ENCODE results near the gene ADK.
"Not testable (repeated sequence)": the region's sequence is repeated elsewhere in the genome, so short reads cannot be mapped to it uniquely, and the experiment has no call there.

ADK gene

GRCh38 chr10:74433595-74433956 lies 282.6 kb downstream of the ADK start:
- DNase-seq, result no peak

- no peak for DNase-seq
Measured at GRCh38 chr10:74433993-74434392, 283.0 kb downstream of the ADK start.

GRCh38 chr10:74434547-74434946 lies 283.5 kb downstream of the ADK start:
- no peak for DNase-seq

- DNase-seq, result no peak
Measured at GRCh38 chr10:74436523-74437170, 285.6 kb downstream of the ADK start.

- DNase-seq, result no peak
Measured at GRCh38 chr10:74437822-74438221, 286.8 kb downstream of the ADK start.

GRCh38 chr10:74439213-74439612 lies 288.2 kb downstream of the ADK start:
- DNase-seq, result no peak

GRCh38 chr10:74445493-74445892 lies 294.5 kb downstream of the ADK start:
- no peak for DNase-seq

GRCh38 chr10:74450602-74451001 lies 299.6 kb downstream of the ADK start:
- DNase-seq, result no peak

- DNase-seq, result no peak
Measured at GRCh38 chr10:74451127-74451829, 300.3 kb downstream of the ADK start.

- DNase-seq, result no peak
Measured at GRCh38 chr10:74453169-74453568, 302.1 kb downstream of the ADK start.

GRCh38 chr10:74457478-74457877 lies 306.5 kb downstream of the ADK start:
- not testable (repeated sequence) for DNase-seq

GRCh38 chr10:74460812-74461211 lies 309.8 kb downstream of the ADK start:
- DNase-seq, result no peak

GRCh38 chr10:74474022-74474713 lies 323.1 kb downstream of the ADK start:
- DNase-seq, result no peak

GRCh38 chr10:74476162-74476706 lies 325.2 kb downstream of the ADK start:
- DNase-seq, result not testable (repeated sequence)

- no peak for DNase-seq
Measured at GRCh38 chr10:74480778-74481177, 329.8 kb downstream of the ADK start.

GRCh38 chr10:74483356-74483755 lies 332.3 kb downstream of the ADK start:
- DNase-seq, result no peak

GRCh38 chr10:74485283-74485682 lies 334.3 kb downstream of the ADK start:
- DNase-seq, result no peak

GRCh38 chr10:74486659-74487058 lies 335.6 kb downstream of the ADK start:
- no peak for DNase-seq

- no peak for DNase-seq
Measured at GRCh38 chr10:74488907-74489306, 337.9 kb downstream of the ADK start.

- no peak for DNase-seq
Measured at GRCh38 chr10:74490551-74490950, 339.5 kb downstream of the ADK start.

- no peak for DNase-seq
Measured at GRCh38 chr10:74491014-74491413, 340.0 kb downstream of the ADK start.

GRCh38 chr10:74496276-74496675 lies 345.3 kb downstream of the ADK start:
- DNase-seq, result not testable (repeated sequence)

GRCh38 chr10:74498664-74499063 lies 347.6 kb downstream of the ADK start:
- DNase-seq, result not testable (repeated sequence)

Data from NCI-H1048 (cell line).